ENCODE measurements around the gene ACAD8.
"Not testable (repeated sequence)": the region's sequence is repeated elsewhere in the genome, so short reads cannot be mapped to it uniquely, and the experiment has no call there.

ACAD8 gene

DNA sequence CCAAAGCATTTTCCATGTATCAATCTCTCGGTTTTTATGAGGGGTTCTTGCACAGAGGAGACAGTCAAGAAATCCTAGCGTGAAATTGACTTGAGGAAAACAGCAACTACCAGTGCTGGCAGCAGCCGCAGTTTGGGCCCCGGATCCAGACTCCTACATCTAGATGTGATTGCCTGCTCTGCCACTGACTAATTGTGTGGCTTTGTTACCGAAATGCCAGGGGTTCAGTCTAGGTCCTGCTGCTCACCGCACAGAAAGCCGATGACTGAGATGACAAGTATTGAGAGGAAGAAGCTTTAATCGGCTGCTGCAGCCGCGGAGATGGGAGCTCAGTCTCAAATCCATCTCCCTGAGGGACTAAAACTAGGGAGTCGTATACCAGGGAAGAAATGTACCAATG lies 14.6 kb downstream of the ACAD8 start:
- no peak for DNase-seq (ENCODE audit: low spot score)

DNA sequence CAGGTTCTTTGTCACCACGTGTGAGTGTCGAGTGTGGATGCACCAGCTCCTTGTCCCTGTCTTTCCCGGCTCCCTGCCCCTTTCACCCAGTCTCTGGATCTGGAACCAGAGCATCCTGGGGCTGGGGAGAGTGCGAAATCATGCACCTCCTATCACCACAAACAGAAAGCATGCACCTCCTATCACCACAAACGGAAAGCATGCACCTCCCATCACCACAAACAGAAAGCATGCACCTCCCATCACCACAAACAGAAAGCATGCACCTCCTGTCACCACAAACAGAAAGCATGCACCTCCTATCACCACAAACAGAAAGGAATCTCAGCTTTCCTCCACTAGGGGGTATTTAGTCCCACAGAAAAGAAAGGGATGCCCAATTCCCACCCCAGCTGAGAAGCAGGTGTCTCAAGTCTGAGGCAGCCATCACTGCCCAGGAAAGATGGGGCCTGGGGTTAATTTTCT lies 16.9 kb downstream of the ACAD8 start:
- DNase-seq (ENCODE audit: low spot score) = peak; percentile 70

DNA sequence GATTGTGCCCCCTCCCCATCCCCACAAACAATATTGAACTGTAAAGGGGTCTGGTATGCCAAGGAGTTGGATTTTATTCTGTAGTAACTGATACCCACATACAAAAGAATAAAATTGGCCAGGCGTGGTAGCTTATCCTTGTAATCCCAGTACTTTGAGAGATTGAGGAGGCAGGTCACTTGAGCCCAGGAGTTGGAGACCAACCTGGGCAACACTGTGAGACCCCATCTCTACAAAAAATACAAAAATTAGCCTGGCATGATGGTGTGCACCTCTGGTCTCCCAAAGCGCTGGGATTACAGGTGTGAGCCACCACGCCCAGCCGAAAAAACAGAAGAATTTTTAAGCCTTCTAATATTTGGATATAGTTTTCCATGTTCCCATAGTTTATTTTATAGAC lies 18.6 kb downstream of the ACAD8 start:
- no peak for DNase-seq (ENCODE audit: low spot score)

DNA sequence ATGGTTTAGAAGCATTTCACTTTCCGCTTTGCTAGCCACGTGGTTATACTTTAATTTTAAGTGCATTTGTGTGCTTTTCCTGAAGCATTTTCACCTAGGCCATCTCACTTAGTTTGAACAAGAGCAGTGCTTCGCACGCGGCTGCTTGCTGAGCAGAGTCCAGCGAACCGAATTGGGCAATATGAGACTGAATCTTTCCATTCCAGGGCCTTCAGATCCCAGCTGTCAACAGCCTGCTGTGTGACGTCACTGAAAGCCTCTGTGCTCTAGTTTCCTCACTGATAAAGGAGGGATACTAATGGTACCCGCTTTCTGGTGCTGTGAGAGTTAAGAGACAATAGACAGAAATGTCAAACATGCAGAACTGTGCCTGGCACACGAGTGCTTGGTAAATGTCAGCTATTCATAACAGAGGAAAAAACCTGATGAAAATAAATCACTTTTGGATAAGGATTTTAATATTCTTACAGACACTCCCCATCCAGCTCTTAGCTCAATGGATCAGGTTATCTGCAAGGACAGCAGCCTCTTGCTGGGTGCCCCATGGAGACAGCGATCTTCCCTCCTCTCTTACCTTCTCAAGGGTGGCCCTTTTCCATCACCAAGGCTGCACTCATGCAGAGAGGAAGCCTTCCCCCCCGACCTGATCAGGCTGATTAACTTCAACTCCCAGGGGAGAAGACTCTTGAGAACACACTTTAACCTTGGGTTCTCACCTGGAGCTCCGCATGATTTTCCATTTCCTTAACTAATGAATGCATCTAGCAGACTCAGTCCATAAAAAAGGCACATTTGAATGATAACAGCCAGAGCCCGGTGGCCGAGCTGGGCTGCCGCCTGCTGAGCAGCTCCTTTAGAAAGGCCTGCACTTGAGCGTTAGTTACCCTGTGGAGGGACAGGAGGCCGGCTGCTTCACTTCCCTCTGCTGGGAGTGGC lies 19.3 kb downstream of the ACAD8 start:
- no peak for DNase-seq (ENCODE audit: low spot score)

DNA sequence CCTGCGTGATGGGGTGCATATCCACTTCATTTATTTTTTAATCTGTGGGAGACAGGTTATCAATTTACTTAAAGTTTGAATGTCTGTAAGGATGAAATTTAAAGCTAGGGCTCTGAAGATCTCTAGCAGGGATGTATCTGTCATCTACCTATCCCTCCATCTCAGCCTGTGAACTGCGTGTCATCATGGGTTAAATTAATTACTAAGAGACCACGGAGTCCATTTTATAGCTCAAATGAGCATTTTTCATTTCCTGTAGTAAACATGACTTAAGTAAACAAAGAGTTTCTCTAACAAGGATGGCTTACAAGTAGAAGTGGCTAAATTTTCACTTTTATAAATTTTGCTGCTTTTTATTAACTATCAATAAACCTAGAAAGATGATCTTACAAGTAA lies 19.9 kb downstream of the ACAD8 start:
- no peak for DNase-seq (ENCODE audit: low spot score)

DNA sequence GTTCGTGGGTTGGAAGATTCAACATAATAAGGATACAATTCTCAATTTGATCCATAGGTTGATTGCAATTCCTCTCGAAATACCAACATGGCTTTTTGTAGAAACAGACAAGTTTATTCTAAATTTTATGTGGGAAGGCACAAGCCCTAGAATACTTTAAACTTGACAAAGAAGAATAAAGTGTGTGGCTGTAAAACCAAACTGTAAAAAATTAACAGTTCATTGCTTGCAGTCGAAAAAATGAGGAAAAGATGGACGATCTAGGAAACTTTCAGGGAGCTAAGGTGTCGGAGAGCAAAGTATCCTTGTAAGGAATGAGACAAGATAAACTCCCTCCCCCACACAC lies 21.8 kb downstream of the ACAD8 start:
- DNase-seq (ENCODE audit: low spot score) = no peak

DNA sequence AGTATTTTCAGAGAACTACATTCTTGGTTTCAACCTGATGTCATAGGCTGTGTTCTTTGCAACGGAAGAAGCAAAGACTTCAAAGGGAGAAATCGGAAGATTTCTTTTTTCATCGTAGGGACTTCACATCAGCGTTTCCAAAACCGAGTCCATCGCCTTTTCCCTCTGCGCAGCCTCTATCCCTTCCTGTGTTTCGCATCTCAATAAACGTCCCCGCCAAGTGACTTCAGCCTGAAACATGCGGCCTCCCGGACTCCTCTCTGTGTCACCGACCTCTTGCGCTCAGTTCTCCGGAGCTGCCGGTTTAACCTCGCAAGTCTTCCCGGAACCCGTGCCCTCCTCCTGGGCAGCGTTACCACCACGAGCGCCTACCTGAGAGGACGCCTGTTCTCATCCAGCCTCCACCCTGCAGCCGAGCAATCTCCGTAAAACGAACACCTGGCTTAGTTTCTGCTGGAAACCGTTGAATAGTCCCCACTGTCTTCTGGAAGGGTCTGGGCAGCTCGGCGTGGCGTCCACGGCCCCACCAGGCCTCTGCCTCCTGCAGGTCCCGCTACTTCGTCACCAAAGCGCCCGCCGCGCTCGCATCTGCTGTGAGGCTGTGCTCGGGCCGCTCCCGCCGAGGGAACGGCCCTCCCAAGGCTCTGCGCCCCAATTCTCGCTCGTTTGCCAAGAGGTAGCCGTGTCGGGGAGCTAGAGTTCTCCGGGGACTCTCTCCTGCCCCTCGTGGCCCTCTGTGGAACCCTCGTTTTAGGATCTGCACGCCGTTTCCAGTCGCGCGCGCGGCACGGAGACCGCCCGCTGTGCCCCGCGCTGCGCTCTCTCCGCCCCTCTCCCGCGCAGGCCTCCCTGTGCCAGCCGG lies 22.4 kb downstream of the ACAD8 start, which contains the start of gene GLB1L3:
Gene GLB1L3, plus strand, starts transcription at position 846 of the 862 bp plus-strand sequence. CDS start 362 bp downstream, outside the sequence.
- DNase-seq (ENCODE audit: low spot score) = no peak

DNA sequence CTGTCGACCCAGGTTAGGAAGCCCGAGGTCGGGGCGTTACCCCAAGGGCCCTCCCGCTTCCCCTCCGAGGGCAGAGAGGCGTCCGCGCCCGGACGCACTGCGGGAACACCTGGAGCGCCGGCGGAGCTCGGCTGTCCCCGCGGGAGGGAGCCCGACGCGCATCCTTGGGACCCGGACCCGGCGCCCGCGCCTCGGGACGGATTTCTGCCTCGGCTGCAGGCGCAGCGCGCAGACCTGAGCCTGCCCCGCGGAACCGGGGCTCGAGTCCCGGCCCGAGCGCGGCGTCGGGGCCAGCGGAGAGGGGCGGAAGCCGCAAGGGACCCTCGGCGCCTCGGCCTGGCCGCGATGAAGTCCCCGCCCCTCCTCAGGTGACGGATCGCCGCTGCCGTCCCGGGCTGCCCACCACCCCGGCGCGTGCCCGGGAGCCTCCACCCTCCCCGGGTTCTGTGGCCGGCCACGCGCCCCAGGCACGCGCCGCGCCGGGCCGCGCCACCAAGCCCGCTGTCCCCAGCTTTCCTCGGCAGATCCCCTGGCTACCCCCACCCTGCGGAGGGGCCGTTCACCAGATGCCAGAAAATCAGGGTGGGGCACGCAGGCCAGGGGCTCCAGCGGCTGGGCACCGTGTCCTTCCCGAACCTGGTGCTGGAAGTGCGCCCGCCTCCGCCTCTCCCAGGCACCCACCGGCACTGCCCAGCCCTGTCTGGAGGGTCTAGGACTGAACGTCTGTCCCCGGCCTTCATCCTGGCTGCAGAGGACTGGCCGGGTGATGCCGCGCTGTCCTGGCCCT lies 23.2 kb downstream of the ACAD8 start:
- DNase-seq (ENCODE audit: low spot score) = no peak

DNA sequence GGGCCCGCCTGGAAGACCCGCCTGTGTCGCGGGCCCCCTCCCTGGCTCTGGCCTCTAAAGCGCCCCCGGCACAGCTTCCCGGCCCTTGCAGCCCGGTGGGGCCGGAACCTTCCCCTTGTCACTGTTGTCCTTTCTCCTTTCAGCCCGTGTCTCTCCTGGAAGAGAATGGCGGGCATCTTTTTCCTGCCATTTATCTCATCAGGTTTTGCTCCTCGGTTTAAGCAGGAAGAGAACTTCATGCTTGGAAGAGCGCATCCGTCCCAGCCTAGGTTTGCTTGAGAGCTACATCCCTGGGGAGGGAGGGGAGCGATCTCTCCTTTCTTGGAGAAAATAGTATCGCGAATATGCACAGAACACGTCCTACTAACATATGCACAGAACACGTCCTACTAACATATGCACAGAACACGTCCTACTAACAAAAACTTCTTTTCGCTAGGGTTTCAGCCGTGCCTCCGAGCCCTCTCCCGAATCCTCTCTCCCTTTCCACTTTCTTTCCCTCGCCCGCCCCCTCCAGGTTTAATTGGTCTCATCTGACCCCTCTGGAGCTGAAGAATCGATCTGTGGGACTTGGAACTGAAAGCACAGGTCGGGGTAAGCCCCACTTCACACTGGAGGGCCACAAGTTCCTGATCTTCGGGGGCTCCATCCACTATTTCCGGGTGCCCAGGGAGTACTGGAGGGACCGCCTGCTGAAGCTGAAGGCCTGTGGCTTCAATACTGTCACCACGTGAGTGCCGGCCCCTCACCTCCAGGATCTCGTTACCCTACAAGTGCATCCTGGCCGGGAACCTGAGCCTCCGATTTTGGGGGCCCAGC lies 24.0 kb downstream of the ACAD8 start:
- no peak for DNase-seq (ENCODE audit: low spot score)

DNA sequence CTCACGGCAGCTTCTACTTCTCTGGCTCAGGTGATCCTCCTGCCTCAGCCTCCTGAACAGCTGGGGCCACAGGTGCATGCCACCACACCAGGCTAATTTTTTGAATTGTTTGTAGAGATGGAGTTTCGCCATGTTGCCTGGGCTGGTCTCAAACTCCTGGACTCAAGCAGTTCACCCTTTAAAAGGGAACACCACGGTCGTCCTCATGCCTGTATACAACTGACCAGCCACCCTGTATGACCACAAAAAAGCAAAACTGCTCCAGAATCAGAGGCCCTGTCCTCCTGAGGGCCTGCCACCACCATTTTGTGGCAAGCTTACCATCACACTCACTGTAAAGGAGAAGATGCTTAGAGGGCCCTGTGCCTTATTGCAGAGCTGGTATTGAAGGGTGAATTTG lies 25.0 kb downstream of the ACAD8 start:
- no peak for DNase-seq (ENCODE audit: low spot score)

DNA sequence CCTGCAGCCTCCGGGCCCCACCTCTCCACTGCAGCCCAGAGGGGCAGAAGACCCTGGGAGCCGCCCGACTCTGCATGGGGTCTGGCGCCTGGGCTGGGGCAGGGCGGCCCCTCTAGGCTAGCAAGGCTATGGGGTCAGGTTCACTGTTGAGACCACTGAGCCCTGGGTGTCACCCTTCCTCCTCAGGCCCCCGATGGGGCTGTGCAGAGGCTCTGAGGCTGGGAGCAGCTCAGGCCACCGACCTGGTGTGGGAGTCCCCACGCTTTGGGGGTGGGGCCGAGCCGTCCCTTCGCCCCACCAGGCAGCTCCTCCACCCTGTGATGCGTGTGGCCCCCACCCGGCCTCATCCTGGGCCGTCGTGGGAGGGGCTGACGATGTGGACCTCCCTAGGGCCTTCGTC lies 28.3 kb downstream of the ACAD8 start:
- DNase-seq (ENCODE audit: low spot score) = not testable (repeated sequence)

DNA sequence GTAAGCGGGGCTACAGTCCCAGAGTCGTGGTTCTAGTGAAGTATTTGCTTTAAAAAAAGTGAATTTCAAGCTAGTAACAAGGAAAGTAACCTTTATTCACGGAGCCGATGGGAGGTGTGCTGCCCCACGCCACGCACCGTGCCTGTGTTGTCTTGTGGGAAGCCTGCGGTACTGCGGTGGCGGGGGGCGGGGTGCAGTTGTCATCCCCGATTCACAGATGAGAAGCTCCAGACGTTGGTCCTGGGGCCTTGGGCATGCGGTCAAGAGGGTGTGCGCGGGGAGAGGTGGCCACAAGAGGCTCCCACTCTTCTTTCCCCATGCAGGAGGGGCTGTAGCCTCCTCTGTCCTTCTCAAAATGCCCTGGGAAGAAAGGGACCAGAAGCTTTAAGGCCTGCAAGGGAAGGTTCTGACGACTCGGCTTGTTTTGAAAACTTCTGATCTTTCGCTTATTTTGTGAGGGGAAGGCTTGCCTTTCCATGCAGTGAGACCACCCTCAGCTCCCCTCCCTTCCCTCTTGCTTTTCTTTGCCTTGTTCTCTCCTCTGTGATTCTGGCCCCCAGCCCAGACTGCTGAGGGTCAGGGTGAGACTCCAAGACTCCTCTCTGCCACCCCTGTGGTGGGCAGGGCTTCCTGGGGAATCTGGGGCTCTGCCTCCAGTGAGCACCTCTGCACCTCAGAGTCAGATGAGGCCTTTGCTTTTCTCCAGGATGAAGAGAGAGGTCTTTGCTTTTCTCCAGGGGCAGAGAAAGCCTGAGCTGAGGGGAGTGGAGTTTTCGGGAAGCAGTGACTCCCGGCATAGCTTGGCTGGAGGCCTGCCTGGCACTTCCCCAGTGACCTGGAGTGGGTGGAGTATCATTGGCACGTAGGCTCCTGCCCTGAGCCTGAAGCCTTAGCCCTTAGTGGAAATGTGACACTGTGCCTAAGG lies 29.0 kb downstream of the ACAD8 start:
- no peak for DNase-seq (ENCODE audit: low spot score)

DNA sequence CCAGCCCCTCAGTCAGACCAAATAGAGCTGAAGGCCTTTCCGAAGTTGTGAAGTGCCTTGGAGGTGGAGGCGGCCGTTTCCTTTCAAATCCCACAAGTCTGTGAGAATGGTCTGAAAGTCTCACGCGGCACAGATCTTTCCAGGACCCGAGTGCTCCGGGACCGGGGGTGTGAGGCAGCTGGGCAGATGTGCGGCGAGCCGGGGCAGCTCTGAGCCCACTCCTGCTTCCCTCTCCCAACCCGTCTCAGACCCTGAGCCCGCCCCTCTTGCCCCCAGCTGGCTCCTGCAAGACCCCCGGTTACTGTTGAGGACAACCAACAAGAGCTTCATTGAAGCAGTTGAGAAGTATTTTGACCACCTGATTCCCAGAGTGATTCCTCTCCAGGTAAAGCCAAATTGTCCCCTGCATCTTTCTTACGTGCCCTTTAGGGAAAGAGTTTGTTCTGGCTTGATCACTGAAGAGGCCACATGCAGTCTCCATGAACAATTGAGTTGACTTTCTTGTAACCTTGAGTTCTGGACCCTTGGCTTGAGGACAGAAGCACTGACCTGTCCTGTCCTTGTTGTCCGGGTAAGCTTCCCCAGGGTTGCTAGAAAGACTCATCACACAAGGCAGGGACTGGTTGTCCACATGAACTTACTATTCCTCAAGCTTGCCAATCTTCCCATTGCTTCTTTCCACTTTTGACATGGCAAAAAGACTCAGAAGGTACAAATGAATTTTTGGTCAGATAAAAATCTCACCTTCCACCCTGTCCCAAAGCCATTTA lies 30.3 kb downstream of the ACAD8 start:
- DNase-seq (ENCODE audit: low spot score) = no peak

DNA sequence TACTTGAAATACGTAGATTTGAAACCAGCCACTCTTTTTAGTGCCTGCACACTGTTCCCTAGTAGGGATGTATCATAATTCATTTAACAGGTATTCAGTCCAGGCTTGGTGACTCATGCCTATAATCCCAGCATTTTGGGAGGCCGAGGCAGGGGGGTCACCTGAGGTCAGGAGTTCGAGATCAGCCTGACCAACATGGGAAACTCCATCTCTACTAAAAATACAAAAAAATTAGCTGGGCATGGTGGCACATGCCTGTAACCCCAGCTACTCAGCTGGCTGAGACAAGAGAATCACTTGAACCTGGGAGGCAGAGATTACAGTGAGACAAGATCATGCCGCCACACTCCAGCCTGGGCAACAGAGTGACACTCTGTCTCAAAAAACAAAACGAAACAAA lies 31.0 kb downstream of the ACAD8 start:
- DNase-seq (ENCODE audit: low spot score) = not testable (repeated sequence)

DNA sequence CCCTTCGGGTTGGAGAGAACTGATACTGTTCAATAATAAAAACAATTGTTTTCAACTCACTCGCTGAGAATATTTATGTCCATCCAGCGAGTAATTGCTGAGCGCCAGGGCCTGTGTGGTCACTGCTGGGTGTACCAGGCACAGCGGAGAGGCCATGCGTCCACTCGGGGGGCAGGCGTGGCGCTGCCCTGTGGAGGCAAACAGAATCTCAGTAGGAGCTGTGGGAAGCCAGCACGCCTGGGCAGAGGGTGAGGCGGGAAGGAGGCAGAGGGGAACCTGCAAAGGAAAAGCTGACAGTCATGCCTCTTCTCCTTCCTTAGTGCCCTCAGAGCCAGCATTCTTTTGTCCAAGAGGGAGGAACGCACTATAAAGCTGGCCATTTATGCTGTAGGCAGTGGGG lies 34.2 kb downstream of the ACAD8 start:
- no peak for DNase-seq (ENCODE audit: low spot score)

DNA sequence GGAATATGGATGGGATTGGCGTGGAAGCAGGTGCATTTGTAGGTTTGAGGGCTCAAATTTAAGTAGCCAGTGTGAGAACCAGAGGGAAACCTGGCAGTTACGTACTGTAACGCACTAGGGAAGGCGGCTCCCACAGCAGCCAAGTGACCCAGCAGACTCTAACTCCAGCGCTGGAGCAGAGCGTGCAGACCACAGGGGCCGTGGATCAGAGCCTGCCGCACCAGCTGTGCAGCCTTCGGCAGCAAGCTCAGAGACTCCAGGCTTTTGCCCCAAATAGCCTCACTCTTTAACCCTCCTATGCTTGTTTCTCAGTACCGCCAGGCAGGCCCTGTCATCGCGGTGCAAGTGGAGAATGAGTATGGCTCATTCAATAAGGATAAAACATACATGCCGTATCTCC lies 35.1 kb downstream of the ACAD8 start:
- DNase-seq (ENCODE audit: low spot score) = no peak

DNA sequence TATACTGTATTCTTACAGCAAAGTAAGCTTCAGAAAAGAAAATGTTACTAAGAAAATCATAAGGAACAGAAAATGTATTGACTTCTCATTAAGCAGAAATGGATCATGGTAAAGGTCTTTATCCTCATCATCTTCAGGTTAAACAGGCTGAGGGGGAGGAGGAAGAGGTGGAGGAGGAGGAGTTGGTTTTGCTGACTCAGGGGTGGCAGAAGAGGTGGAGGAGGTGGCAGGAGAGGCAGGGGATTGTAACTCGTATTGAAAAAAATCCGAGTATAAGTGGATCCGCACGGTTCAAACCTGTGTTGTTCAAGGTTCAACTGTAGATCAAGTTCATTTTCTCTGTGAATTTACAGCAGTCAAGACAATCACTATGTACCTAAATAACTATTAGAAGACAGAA lies 35.8 kb downstream of the ACAD8 start:
- no peak for DNase-seq (ENCODE audit: low spot score)

DNA sequence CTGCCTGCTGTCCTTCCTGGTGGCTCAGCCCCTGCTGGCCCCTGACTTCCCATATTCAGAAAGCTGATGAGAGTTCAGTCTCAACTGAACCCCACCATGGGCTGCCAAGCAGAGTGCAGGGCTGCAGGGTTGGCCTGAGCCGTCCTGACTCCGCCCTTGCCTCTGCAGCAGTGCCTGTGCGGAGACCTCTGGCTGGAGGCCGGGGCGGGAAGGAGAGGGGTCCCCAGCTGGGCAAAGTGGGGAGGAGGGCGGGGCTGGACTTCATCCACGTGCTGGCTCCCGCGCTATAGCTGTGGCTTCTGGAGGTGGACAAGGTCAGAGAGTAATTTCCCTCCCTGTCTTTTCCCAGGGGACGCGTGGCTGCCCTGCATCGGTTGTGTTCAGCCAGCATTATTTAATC lies 36.4 kb downstream of the ACAD8 start:
- no peak for DNase-seq (ENCODE audit: low spot score)

DNA sequence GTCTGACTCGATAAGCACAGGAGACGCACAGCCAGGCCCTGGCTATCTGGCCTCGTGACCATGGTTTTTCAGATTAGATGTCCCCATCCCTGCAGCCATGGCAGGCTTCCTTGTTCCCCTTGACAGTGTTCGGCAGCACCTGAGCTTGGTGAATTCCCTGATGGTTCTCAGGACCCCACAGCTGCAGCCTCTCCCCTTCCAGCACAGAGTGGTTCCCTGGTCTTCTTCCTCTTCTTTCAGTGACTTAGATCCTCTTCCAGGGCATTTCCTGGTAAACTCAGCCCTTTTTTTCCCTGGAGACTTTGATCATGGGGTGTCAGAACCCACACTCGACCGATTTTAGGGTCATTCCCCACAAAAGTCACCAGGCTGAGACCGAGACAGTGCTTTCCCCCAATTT lies 37.3 kb downstream of the ACAD8 start:
- DNase-seq (ENCODE audit: low spot score) = no peak

Measured in SW480 (cell line).